HG03469 (cell line): ENCODE data around the gene HSD17B12.
A peak's percentile ranks its signal among the peaks of the same experiment; 100 is the strongest.

Experiments used
- ATAC-seq: cut with Tn5 transposase; IDR thresholded peaks from one replicate; pipeline ENCODE4 v1.9.1; 2021; ENCODE audit warnings: mild to moderate bottlenecking, moderate library complexity, moderate number of reproducible peaks; ENCODE audit not compliant: unreplicated experiment

HSD17B12 gene

DNA sequence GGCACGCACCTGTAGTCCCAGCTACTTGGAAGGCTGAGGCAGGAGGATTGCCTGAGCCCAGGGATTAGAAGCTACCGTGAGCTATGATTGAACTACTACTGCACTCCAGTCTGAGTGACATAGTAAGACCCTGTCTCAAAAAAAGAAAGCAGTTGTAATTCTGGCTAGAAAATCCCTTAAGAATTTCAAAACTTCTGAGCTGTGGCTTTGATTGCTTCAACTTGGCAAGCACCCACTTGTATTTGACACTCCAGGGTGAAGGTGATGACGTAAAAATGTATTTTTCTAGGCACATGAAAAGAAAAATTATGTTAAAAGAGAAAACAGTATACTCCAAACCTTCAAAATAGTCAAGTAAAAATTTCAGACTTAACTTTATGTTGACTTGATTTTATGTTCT is 176.5 kb downstream of the HSD17B12 start:
- no peak for ATAC-seq

DNA sequence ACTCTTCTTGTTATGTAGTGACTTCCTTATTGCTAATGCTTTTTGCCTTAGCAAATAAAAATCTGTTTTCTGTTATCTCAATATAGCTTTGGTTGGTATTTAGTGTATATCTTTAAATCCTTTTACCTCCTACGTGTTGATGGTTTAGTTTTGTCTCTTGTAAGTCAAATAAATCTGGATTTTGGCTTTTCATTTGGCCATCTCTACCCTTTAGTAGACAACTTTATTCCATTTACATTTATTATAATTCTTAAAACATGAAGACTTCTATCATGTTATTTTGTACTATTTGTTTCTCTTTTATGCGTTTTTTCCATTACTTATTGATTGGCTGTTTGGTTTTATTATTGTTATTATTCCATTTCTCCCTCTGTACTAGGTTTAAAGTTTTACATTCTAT is 180.6 kb downstream of the HSD17B12 start:
- no peak for ATAC-seq

DNA sequence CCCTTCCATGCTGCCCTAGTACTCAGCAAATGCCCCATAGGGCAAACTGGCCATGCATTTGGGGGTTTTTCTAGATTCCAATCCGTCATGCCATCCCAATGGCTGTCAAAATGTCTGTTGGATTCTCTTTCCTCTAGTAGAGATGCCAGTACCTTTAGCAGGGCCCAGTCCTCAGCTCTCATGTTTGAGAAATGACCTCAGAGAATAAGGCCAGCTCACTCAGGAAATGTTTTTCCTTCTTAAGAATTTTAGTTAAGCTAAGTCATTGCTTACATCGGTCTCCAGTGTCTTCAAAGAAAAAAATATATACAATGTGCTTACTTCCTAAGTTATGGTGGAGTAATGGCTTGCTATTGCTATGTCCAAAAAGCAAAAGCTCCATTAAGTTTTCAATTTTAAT is 186.0 kb downstream of the HSD17B12 start:
- no peak for ATAC-seq

DNA sequence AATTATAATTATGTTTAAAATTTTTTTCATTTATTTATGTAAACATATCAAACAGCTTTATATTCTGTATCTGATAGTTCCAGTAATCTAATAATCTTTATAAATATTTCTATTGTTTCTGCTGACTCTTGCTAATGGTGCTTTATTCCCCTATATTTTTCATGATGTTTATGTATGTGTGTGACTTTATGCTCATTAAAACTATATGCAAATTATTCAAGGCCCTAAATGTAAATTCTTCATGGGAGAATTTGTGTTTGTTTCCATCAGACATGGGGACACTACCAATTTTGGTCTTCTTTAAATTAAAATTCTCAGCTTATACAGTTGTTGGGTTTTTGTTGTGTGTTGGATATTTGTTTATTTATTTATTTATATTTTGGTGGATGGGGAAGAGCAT is 186.4 kb downstream of the HSD17B12 start:
- ATAC-seq, result no peak

DNA sequence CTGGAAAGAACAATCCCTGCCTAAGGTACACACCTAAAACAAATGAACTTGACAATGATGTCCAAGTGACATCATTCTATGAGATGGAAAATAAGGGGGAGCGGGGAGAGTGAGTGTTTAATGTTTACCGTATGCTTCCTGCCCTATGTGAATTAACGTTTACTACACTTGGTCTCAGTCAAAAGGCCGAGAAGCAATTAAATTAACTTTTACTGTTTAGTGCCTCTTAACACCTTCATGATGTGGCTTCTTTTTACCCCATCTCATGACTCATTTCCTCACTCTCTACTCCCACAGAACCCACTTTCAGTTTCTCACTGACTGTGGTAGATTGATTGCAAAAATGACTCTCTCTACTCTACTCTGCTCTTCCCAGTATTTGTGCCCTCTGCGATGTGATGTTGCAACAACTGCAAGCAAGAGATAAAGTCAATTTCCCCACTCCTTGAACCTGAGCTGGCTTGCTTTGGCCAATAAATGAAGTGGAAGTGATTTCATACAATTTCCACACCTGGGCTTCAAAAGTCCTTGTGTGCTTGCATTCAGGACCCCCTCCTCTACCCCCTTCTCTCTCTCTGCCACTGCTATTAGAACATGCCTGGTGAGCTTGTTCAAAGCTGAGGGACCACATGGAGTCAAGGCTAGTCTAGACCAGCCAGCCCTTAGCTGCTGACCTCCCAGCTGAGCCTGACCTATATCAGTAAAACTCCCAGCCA is 188.5 kb downstream of the HSD17B12 start:
- ATAC-seq, result peak; percentile 100

DNA sequence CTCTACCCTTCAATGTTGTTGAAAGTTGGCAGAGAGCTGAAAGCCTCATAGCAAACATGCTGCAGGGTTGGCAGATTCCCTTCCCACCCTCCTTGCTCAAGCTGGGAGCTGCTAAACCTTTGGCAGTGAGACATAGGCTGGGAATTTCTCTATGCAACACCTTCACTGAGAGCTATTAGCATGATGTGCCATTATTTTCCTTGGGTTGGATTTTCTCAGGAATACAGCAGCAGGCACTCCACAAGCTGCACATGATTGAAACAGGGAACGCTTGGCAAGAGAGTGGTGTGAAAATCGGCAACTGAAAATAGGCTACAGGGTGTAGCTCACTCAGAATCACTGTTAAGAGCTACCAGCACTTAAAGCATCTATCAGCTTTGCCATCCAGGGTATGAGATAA is 190.5 kb downstream of the HSD17B12 start:
- no peak for ATAC-seq

DNA sequence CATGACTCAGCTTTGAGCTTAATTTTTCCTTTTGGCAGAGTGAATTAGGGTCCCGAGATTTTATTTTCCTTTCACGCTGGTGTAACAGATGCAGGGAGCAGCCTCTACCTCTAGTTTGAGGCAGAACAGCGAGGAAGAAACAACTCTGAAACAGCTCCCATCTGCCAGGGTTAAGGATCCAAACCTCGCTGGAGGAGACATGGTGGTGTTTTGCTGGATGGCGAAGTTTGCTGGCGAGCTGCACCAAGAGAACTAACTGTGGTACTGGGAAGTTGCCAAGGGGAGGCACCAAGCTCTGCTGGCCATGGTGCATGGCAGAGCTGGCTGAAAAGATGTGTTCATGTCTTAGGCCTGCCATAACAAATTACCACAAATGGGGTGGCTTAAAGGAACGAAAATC is 192.5 kb downstream of the HSD17B12 start:
- no peak for ATAC-seq

DNA sequence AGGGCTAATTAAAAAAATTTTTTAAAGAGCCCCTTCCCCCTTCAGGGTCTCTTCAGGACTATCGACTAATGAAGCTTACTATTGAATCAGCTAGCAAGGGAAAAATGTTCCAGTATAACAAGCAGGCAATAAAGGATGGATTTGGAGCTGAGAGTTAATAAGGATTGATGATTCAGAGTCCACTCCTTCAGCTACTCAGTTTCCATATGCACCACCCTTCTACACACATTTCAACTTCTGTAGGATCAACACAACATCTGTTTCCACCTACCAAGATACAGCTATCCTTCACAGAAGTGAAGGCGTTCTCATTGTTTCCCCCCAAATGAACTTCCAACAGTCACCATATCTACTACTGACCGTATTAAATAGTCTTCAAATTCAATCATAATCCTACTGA is 193.5 kb downstream of the HSD17B12 start:
- ATAC-seq, result no peak

DNA sequence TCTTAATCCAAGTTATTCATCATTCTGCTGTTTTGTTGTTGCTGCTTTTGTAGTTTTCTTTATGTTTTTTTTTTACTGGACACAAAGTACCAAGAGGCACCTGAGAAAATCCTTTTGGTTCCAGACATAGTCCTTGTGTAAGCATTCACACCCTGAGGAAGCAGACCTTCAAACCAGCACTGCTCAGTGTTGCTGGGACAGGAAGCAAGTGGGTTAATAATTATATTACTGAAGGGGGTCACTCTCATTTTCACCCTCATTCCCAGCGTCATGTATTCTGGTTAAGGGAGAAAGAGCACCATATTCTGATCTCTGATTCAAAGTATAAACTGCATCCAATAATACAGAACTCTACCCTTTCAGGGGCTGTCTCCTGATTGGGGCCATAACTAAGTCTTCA is 194.2 kb downstream of the HSD17B12 start:
- ATAC-seq, result no peak

DNA sequence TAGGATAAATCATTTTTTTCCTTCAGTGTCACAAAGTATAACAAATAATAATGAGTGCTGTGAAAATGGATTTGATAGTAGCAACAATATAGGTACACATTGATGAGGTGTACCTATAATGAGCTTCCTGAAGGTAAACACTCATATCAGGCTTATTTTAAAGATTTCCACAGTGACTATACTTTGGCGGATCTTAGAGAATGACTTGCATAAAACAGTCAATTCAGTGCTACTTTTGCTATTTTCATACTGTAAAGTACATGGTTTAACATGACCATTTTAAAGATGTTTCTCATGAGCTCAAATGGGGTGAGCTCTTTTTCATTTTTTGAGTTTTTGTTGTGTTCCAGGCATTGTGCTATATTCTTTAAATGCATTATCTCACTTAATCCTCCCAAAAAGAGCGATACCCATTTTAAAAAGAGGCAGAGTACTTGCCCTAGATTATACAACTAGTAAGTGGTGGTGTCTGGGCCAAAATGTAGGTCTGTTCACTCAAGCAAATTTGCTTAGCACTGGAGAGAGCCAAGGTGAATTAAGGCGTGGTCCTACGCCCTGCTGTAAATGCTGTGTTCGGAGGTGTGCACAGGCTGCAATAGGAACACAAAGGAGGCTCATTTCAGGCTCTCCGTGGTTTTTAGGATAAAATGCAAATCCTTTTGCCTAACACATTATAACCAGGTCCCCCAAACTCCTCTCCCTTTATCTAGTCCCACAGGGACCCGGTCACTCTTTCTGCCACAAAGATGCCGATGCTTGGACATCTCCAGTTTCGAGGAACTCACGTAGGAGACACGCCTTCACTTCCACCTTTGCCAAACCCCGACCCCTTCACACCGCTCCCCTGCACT is 199.5 kb downstream of the HSD17B12 start:
- no peak for ATAC-seq

DNA sequence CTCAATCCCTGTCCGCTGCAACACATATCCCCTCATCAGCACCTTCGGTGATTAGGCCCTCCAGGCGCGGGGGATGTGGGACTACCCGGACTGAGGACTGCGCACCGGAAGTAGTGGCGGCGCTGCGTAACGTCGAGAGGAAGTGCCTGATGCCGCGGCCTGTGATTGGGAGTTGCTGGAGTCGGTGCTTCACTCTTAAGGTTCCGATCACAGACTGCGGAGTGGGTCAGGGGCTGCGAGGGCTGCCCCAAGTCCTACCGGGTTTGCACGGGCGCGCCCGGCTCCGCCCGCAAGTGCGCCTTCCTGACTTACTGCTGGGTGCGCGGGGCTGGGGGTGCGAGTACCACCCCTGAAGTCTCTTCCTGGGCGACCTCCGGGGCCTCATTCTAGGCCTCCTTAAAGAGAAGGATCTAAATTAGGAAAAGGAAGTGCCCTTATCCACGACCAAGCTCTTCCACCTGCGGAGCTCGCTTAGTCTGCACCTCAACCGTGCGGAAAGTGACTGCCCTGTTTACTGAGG is 200.2 kb downstream of the HSD17B12 start, which contains the start of gene ALKBH3:
Gene ALKBH3 (plus strand): TSS at position 192 of the 520 bp plus-strand sequence. CDS start 1,822 bp downstream, outside the sequence.
- peak; percentile 94 for ATAC-seq

DNA sequence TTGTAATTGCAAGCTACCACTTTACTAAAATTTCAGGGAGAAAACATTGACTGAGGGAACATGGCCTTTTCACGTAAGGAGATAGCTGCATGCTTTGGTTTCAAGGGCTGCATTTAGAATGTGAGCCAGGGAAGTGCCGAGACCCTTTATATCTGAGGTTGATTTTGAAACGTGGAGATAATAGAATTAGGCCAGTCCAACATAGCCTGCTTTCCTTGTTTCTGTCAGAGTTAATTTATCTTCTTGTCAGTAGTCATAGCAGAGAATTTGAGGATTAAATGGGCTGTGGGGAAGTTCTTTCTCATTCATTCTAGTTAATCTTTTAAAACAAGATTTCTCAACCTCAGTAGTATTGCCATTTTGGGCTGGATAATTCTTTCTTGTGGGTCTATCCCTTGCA is 212.3 kb downstream of the HSD17B12 start:
- ATAC-seq, result no peak

DNA sequence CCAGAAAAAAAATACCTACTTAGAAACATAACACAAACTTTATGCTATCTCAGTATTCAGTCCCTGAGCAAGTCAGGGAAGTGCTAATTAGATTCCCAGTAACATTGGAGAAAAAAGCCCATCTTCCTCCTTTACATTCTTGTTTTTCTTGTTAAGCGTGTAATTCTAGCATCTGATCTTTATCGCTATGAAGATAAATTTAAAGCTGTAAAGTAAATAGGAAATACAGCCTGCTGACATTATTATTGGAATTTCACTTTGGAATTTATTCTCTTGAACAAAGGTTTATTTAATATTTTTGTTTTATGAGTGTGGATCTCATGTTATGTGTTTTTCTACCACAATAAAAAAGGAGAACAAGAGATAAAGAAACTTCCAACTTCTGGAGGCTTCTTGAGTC is 214.0 kb downstream of the HSD17B12 start:
- no peak for ATAC-seq

DNA sequence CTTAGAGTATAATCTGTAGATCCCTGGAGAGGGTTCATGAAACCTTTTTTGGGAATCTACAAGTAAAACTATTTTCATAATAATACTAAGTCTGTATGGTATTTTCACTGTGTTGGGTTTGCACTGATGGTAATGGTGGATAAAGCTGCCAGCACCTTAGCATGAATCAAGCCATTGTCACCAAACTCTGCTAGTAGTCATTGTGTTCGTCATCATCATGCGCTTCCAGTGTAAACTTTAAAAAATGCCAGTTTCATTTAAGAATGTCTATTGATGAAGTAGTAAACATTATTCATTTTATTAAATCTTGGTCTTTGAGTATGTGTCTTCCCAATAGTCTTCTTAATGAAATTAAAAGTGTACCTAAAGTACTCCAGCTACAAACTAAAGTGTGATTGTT is 215.1 kb downstream of the HSD17B12 start:
- ATAC-seq, result no peak

DNA sequence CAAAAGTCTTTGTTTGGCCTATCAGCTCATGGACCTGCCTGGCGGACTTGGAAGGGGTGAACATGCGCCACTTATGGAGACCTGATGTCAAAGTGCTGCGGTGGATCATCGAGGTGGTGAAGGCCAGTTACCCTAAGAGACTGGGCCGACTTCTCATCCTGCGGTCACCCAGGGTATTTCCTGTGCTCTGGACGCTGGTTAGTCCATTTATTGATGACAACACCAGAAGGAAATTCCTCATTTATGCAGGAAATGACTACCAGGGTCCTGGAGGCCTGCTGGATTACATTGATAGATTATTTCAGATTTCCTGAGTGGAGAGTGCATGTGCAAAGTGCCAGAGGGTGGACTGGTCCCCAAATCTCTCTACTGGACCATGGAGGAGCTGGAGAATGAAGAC is 218.0 kb downstream of the HSD17B12 start:
- ATAC-seq, result no peak

DNA sequence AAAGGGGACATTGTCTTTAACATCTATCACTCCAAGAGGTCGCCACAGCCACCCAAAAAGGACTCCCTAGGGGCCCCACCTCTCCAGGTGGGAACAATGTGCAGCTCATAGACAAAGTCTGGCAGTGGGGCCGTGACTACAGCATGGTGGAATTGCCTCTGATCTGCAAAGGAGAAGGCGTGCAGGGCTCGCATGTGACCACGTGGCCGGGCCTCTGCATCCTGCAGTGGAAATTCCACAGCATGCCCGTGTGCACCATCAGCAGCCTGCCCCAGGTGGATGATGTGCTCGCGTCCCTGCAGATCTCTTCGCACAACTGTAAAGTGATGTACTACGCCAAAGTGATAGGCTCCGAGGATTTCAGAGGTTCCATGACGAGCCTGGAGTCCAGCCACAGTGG is 218.6 kb downstream of the HSD17B12 start:
- no peak for ATAC-seq

DNA sequence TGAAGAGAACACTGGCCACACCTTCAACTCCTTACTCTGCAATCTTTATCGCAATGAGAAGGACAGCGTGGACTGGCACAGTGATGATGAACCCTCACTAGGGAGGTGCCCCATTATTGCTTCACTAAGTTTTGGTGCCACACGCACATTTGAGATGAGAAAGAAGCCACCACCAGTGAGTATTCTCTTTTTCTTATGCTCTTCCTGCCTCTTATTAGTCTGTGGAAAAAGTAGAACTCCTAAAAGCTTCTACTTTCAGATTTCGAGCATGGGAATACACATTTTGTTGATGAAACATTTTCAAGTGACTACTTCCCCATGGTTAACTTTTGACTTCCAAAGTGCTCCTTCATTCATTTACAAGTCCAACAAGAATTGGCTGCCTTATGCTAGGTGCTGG is 221.0 kb downstream of the HSD17B12 start:
- no peak for ATAC-seq

DNA sequence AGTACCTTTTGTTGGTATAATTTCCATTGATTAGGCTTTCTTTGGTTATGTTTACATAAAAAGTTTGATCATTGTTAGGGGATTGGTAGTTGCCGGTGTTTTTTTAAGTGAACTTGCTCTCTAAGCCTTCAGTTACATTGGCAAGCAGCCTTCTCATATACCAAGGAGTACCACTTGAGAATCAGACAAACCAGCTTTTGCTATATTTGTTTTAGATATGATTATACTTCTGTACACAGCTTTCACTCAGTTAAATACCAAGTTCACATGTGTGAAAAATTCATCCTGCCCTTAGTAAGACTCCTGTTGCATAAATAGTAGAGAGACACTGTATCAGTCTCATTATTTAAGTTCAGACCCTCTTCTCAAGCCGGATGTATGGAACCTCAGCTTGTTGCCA is 222.5 kb downstream of the HSD17B12 start:
- ATAC-seq, result no peak

DNA sequence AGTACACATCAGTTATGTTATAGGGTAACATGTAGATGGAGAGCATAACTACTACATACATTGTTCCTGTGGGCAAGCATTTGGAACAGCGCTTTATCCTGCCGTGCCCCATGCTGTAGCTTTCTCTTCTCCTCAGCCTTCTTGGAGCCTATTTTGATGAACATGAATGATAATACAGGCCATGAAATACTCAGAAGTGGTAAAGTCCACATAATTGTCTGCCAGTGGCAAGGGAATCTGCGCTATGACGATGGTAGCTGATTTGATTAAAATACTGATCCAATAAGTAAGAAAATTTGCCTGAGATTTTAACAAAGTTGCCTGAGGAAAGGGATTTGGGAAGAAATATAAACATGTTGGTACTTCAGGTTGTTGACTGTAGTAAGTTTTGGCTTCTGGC is 223.4 kb downstream of the HSD17B12 start:
- ATAC-seq, result no peak

DNA sequence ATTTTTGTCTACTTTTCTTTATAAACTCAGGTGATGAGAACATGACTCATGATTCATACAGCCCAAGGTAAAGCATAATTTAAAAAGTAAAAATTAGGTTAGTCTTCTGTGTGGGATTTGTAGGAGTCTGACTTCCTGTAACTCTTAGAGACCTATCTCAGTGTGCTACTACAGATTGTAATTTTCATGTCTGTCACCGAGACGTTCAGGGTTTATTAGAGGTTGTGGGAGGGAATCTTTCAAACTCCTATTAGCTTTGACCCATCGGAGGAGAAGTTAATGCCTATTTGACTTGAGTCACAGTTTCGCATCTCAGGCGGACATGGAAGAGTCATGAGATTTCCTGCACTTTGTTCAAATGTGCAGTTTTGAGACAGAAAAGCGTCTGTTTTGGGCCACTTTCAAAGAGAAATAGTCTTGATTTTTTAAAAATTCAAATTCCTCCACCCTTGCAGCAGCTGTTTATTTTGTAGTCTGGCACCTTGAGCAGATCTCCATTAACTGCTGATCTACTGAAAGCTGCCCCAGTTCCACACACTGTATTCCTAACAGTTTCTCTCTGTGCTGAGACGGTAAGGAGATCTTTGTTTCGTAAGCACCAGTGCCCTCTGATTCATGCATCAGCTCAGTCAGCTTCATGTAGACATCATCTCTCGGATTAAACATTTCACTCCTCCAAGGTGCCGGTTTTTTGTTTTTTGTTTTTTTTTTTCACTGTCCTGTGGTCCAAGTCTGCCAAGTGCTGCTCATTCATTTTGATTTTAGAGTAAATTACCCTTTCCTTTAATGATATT is 224.4 kb downstream of the HSD17B12 start:
- ATAC-seq, result no peak

DNA sequence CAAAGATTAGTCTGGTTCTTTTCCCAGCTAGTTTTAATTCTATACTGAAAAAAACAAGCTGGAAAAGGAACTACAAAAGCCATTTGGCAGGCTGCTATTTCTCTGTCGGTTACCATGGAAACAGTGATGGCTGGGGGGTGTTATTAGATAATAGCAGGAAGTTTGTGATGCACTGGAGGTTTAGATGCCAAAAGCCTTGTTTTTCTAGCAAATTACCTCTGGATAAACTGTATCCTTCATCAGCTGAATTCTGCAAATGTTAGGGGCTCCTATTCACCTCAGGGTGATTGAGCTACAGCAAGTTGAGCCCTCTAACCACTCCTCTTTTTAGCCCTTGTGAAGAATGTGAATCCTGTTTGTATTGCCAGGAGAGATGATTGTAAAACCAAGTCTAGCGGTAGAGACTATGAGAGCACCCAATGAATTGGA is 225.3 kb downstream of the HSD17B12 start:
- no peak for ATAC-seq
